ENCODE data around the gene PRKAG2. TPM values are rescaled to one million over a fixed set of nuclear protein-coding genes. Genes with fewer than 3 reads are reported as not detected.

The PRKAG2 gene
- total and polyA plus RNA-seq, 2 of the 8 experiments (the other 6 are each of a cell fraction or from before 2014, with no cell fraction given), result 7.5 to 18.1 TPM

GRCh38 chr7:151732292-151732691 is 144.6 kb downstream of the PRKAG2 start:
- no peak overlapping the region for H3K56ac ChIP-seq (replicated peaks; ENCODE audit: insufficient read length, low read depth, low read length)
- H2BK20ac ChIP-seq (ENCODE audit: low read length), result no peak overlapping the region; the same call in 1 of the 2 replicates
- H3K4ac ChIP-seq (replicated peaks; ENCODE audit: insufficient read length, low read depth, low read length), result no peak overlapping the region
- 89% methylated on average over 13 of the region's 13 CpGs; no CpG with 5 or more reads in 1 of the 2 experiments for WGBS, 2 experiments (ENCODE audit: extremely low coverage in 1 of 2, insufficient coverage in 1 of 2, insufficient read length in 1 of 2, insufficient replicate concordance in 2 of 2, low coverage in 1 of 2, low lambda C conversion rate in 2 of 2, missing lambda C conversion rate in 1 of 2)
- no peak overlapping the region for H3K18ac ChIP-seq (ENCODE audit: extremely low read depth, low read length)
- POLR2A ChIA-PET (ENCODE audit: partially characterized antibody), result no interaction called here
- H2BK12ac ChIP-seq (ENCODE audit: low read depth, low read length), result no peak overlapping the region
- H3K9me3 ChIP-seq (ENCODE audit: insufficient read depth in 2 of 2, low read depth in 1 of 2, low read length in 1 of 2), result no peaks in the 10 kb centered on the region
- H2BK120ac ChIP-seq (replicated peaks; ENCODE audit: low read depth, low read length), result no peak overlapping the region
- H3K79me1 ChIP-seq (ENCODE audit: low read depth, low read length), result no peaks in the 10 kb centered on the region
- no peaks in the 10 kb centered on the region; a peak in 1 of 7 replicates for H3K27me3 ChIP-seq (replicated peaks in 1 of 4; ENCODE audit: control insufficient read depth in 3 of 4, extremely low read depth in 1 of 4, insufficient read depth in 3 of 4, low read length in 3 of 4)
- no peak overlapping the region for H3K14ac ChIP-seq (ENCODE audit: insufficient read length)
- CTCF ChIA-PET (ENCODE audit: partially characterized antibody), result interaction anchor here (0.5 to 5.7 kb wide), 9 partner anchors 14 to 283 kb away, joined by 3 to 29 read pairs (median 4); no protein-coding TSS in a partner anchor
- H4K20me1 ChIP-seq (replicated peaks in 1 of 2; ENCODE audit: control insufficient read depth in 1 of 2, insufficient read depth in 2 of 2, low read length in 2 of 2), result no peaks in the 10 kb centered on the region
- FAIRE-seq, result no peak
- peaks cover 5 to 17% (median 10%) of the 10 kb centered on the region in 4 experiments for H3K4me1 ChIP-seq (replicated peaks in 1 of 4; ENCODE audit: control insufficient read depth in 3 of 4, insufficient read depth in 4 of 4, low read length in 3 of 4)
- H4K5ac ChIP-seq (ENCODE audit: insufficient read length, low read depth, low read length), result no peak overlapping the region
- H3K23ac ChIP-seq (ENCODE audit: insufficient read length), result no peak overlapping the region
- H2AK5ac ChIP-seq (ENCODE audit: low read depth, low read length), result no peak overlapping the region
- no peaks in the 10 kb centered on the region for H3K79me2 ChIP-seq (ENCODE audit: control insufficient read depth in 1 of 2, insufficient read depth in 2 of 2, low read length in 2 of 2)
- H3K23me2 ChIP-seq (ENCODE audit: low read depth, low read length), result no peaks in the 10 kb centered on the region
- no peak overlapping the region for H2BK15ac ChIP-seq (ENCODE audit: low read length)
- DNase-seq (ENCODE audit: low read depth in 1 of 2, low spot score in 2 of 2), result no peak
- H4K91ac ChIP-seq (replicated peaks; ENCODE audit: insufficient read length, low read length), result no peak overlapping the region
- H3K9ac ChIP-seq (replicated peaks in 1 of 4; ENCODE audit: extremely low read depth in 1 of 4, low read depth in 3 of 4, low read length in 3 of 4), result no peak overlapping the region
- H2BK5ac ChIP-seq (ENCODE audit: low read depth, low read length), result no peak overlapping the region
- H3K27ac ChIP-seq (ENCODE audit: low read depth, low read length), result no peak overlapping the region
- no peak overlapping the region for H3K4me2 ChIP-seq (ENCODE audit: insufficient read depth in 1 of 2, low read depth in 2 of 2, low read length in 2 of 2)
- no peak overlapping the region for H4K8ac ChIP-seq (ENCODE audit: extremely low read depth, insufficient read depth, low read length)
- H3K4me3 ChIP-seq (ENCODE audit: extremely low read depth in 1 of 4, insufficient read depth in 2 of 4, low read depth in 3 of 4, low read length in 4 of 4), result no peak overlapping the region
- H2AFZ ChIP-seq (ENCODE audit: low read length), result no peak overlapping the region
- H3K36me3 ChIP-seq (ENCODE audit: control insufficient read depth in 2 of 4, insufficient read depth in 4 of 4, low read length in 3 of 4), result no peaks in the 10 kb centered on the region
- TF ChIP-seq USF2 (IDR thresholded peaks at IDR 0.05; ENCODE audit: low read length) (no peak), RAD21 (IDR thresholded peaks at IDR 0.05 in 1 of 2, conservative IDR thresholded peaks at IDR 0.05 in 1 of 2; ENCODE audit: low read depth in 2 of 2, low read length in 2 of 2) (no peak), RFX5 (IDR thresholded peaks at IDR 0.05; ENCODE audit: borderline replicate concordance, low read depth, low read length) (no peak), E2F6 (IDR thresholded peaks at IDR 0.05) (no peak), JUND (IDR thresholded peaks at IDR 0.05; ENCODE audit: low read length) (no peak), CHD1 (IDR thresholded peaks at IDR 0.05; ENCODE audit: low read depth, low read length) (no peak), SP1 (IDR thresholded peaks at IDR 0.05; ENCODE audit: low read depth, low read length) (no peak), BACH1 (IDR thresholded peaks at IDR 0.05; ENCODE audit: low read length) (no peak), TBP (IDR thresholded peaks at IDR 0.05; ENCODE audit: low read depth, low read length) (no peak), CBX5 (IDR thresholded peaks at IDR 0.05; ENCODE audit: low read depth, low read length) (no peak), CHD2 (IDR thresholded peaks at IDR 0.05; ENCODE audit: low read length) (no peak), ATF3 (IDR thresholded peaks at IDR 0.05; ENCODE audit: insufficient read depth, low read depth, low read length) (no peak), TAF1 (IDR thresholded peaks at IDR 0.05; ENCODE audit: low read depth, low read length) (no peak)

Data from H1 (cell line).